ENCODE data around the gene NHERF2. TPM values are rescaled to one million over a fixed set of nuclear protein-coding genes. Genes with fewer than 3 reads are reported as not detected.

NHERF2 gene
- total and polyA plus RNA-seq, 5 donors from 2014 or later = 0.09 to 1.5 (median 0.27) TPM

GRCh38 chr16:1987198-1987597 is 39.5 kb upstream of the NHERF2 start:
- no peaks in the 10 kb centered on the region for H3K36me3 Mint-ChIP-seq
- Histone ChIP-seq H3K4me3 (ENCODE audit: low read depth, low read length) (no peak overlapping the region), H3K36me3 (ENCODE audit: control insufficient read depth, insufficient read depth, low read length) (no peaks in the 10 kb centered on the region), H3K27me3 (ENCODE audit: control insufficient read depth, insufficient read depth, low read length) (peaks cover 8% of the 10 kb centered on the region), H3K9me3 (ENCODE audit: control insufficient read depth in 2 of 2, low read length in 2 of 2) (no peaks in the 10 kb centered on the region), H3K4me1 (ENCODE audit: control insufficient read depth, insufficient read depth, low read length, poor library complexity, severe bottlenecking) (peaks cover 39% of the 10 kb centered on the region), H3K27ac (ENCODE audit: insufficient read depth, low read length, poor library complexity, severe bottlenecking) (no peak overlapping the region)
- peak overlapping the region in 2 of 4 donors; percentile 36 to 88 for H3K4me3 Mint-ChIP-seq
- DNase-seq = no peak
- peaks cover 27% of the 10 kb centered on the region for H3K27me3 Mint-ChIP-seq
- H3K9me3 Mint-ChIP-seq = peaks cover 0 to 2% (median 0%) of the 10 kb centered on the region in 7 donors
- ATAC-seq (ENCODE audit: low read depth in 2 of 2) = no peak
- H3K27ac Mint-ChIP-seq = no peak overlapping the region
- H3K4me1 Mint-ChIP-seq = peaks cover 0 to 41% (median 18%) of the 10 kb centered on the region in 4 donors

GRCh38 chr16:1989209-1990100 is 37.2 kb upstream of the NHERF2 start, which contains the start of gene SYNGR3:
Gene SYNGR3, plus strand, starts transcription at chr16:1989970. Its CDS starts 133 bp downstream, at chr16:1990103.
- Mint-ChIP-seq H3K4me1 (peaks cover 0 to 34% (median 14%) of the 10 kb centered on the region in 4 donors), H3K27me3 (peaks cover 22% of the 10 kb centered on the region), H3K36me3 (no peaks in the 10 kb centered on the region), H3K9me3 (peaks cover 0 to 2% (median 0%) of the 10 kb centered on the region in 7 donors), H3K27ac (peak within 1 kb of the TSS in 1 of 3 donors; percentile 14), H3K4me3 (peak within 1 kb of the TSS; percentile 80 to 90 (median 85))
- ATAC-seq (ENCODE audit: low read depth in 2 of 2) = no peak
- Histone ChIP-seq H3K27me3 (ENCODE audit: control insufficient read depth, insufficient read depth, low read length) (peaks cover 6% of the 10 kb centered on the region), H3K27ac (ENCODE audit: insufficient read depth, low read length, poor library complexity, severe bottlenecking) (no peak within 1 kb of the TSS), H3K4me3 (ENCODE audit: low read depth, low read length) (peak within 1 kb of the TSS; percentile 48), H3K9me3 (ENCODE audit: control insufficient read depth in 2 of 2, low read length in 2 of 2) (no peaks in the 10 kb centered on the region), H3K36me3 (ENCODE audit: control insufficient read depth, insufficient read depth, low read length) (no peaks in the 10 kb centered on the region), H3K4me1 (ENCODE audit: control insufficient read depth, insufficient read depth, low read length, poor library complexity, severe bottlenecking) (peaks cover 30% of the 10 kb centered on the region)
- DNase-seq = no peak

DNA sequence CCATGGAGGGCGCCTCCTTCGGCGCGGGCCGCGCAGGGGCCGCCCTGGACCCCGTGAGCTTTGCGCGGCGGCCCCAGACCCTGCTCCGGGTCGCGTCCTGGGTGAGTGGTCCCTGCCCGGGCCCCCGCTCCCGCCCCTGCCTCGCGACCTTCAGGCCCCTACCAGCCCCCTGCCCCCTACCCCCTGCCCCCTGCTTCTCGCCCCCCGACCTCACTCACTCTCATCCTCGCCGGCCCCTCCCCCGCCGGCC is 36.7 kb upstream of the NHERF2 start:
- Histone ChIP-seq H3K9me3 (ENCODE audit: control insufficient read depth in 2 of 2, low read length in 2 of 2) (no peaks in the 10 kb centered on the region), H3K27ac (ENCODE audit: insufficient read depth, low read length, poor library complexity, severe bottlenecking) (no peak overlapping the region), H3K27me3 (ENCODE audit: control insufficient read depth, insufficient read depth, low read length) (peaks cover 6% of the 10 kb centered on the region), H3K4me3 (ENCODE audit: low read depth, low read length) (no peak overlapping the region), H3K4me1 (ENCODE audit: control insufficient read depth, insufficient read depth, low read length, poor library complexity, severe bottlenecking) (peaks cover 24% of the 10 kb centered on the region), H3K36me3 (ENCODE audit: control insufficient read depth, insufficient read depth, low read length) (no peaks in the 10 kb centered on the region)
- Mint-ChIP-seq H3K4me1 (peaks cover 0 to 29% (median 13%) of the 10 kb centered on the region in 4 donors), H3K27me3 (peaks cover 22% of the 10 kb centered on the region), H3K9me3 (peaks cover 0 to 2% (median 0%) of the 10 kb centered on the region in 7 donors), H3K4me3 (no peak overlapping the region), H3K27ac (no peak overlapping the region), H3K36me3 (no peaks in the 10 kb centered on the region)
- DNase-seq (no peak), ATAC-seq (ENCODE audit: low read depth in 2 of 2) (no peak)

GRCh38 chr16:1990351-1991134 is 36.2 kb upstream of the NHERF2 start:
- Mint-ChIP-seq H3K9me3 (peaks cover 0 to 2% (median 0%) of the 10 kb centered on the region in 7 donors), H3K4me1 (peaks cover 0 to 29% (median 13%) of the 10 kb centered on the region in 4 donors), H3K4me3 (peak overlapping the region; percentile 80 to 91 (median 83)), H3K36me3 (no peaks in the 10 kb centered on the region), H3K27me3 (peaks cover 22% of the 10 kb centered on the region), H3K27ac (peak overlapping the region in 2 of 3 donors; percentile 14 to 90)
- Histone ChIP-seq H3K27ac (ENCODE audit: insufficient read depth, low read length, poor library complexity, severe bottlenecking) (no peak overlapping the region), H3K4me1 (ENCODE audit: control insufficient read depth, insufficient read depth, low read length, poor library complexity, severe bottlenecking) (peaks cover 20% of the 10 kb centered on the region), H3K9me3 (ENCODE audit: control insufficient read depth in 2 of 2, low read length in 2 of 2) (no peaks in the 10 kb centered on the region), H3K36me3 (ENCODE audit: control insufficient read depth, insufficient read depth, low read length) (no peaks in the 10 kb centered on the region), H3K4me3 (ENCODE audit: low read depth, low read length) (peak overlapping the region; percentile 48), H3K27me3 (ENCODE audit: control insufficient read depth, insufficient read depth, low read length) (peaks cover 6% of the 10 kb centered on the region)
- ATAC-seq (ENCODE audit: low read depth in 2 of 2) = no peak
- peak in 1 of 3 donors; percentile 39 for DNase-seq

- H3K4me3 ChIP-seq (ENCODE audit: low read depth, low read length) = peak overlapping the region; percentile 61
- H3K27ac Mint-ChIP-seq = peak overlapping the region; percentile 26 to 90 (median 74)
- DNase-seq (peak; percentile 35 to 56 (median 36)), ATAC-seq (ENCODE audit: low read depth in 2 of 2) (peak in 1 of 2 donors; percentile 17)
- no peaks in the 10 kb centered on the region for H3K36me3 ChIP-seq (ENCODE audit: control insufficient read depth, insufficient read depth, low read length)
- H3K4me3 Mint-ChIP-seq = peak overlapping the region; percentile 80 to 91 (median 83)
- peaks cover 22% of the 10 kb centered on the region for H3K27me3 Mint-ChIP-seq
- H3K27ac ChIP-seq (ENCODE audit: insufficient read depth, low read length, poor library complexity, severe bottlenecking) = peak overlapping the region; percentile 77
- no peaks in the 10 kb centered on the region for H3K9me3 ChIP-seq (ENCODE audit: control insufficient read depth in 2 of 2, low read length in 2 of 2)
- peaks cover 0 to 29% (median 13%) of the 10 kb centered on the region in 4 donors for H3K4me1 Mint-ChIP-seq
- peaks cover 0 to 2% (median 0%) of the 10 kb centered on the region in 7 donors for H3K9me3 Mint-ChIP-seq
- H3K36me3 Mint-ChIP-seq = no peaks in the 10 kb centered on the region
- peaks cover 6% of the 10 kb centered on the region for H3K27me3 ChIP-seq (ENCODE audit: control insufficient read depth, insufficient read depth, low read length)
- H3K4me1 ChIP-seq (ENCODE audit: control insufficient read depth, insufficient read depth, low read length, poor library complexity, severe bottlenecking) = peaks cover 20% of the 10 kb centered on the region
Measured at GRCh38 chr16:1991135-1991551, 35.6 kb upstream of the NHERF2 start.

DNA sequence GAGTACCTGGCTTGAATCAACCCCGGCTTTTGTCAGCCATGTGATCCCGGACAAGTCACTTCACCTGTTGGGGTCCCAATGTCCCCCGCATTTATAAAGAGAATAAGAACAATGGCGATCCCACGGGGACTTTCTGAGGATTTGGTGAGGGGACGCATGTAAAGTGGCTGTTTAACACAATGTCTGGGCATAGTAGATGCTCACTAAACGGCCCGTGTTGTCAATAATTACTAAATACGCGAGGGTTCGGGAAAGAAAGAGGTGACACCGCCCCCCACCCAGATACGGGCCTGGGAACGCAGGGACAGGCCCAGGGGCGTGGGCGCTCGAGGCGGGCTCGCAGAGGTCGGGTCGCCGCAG is 35.1 kb upstream of the NHERF2 start:
- Mint-ChIP-seq H3K27ac (peak overlapping the region; percentile 26 to 90 (median 74)), H3K4me1 (peaks cover 0 to 29% (median 12%) of the 10 kb centered on the region in 4 donors), H3K9me3 (peaks cover 0 to 2% (median 0%) of the 10 kb centered on the region in 7 donors), H3K36me3 (no peaks in the 10 kb centered on the region), H3K4me3 (peak overlapping the region; percentile 80 to 91 (median 83)), H3K27me3 (peaks cover 21% of the 10 kb centered on the region)
- ATAC-seq (ENCODE audit: low read depth in 2 of 2) (no peak), DNase-seq (peak in 1 of 3 donors; percentile 22)
- H3K9me3 ChIP-seq (ENCODE audit: control insufficient read depth in 2 of 2, low read length in 2 of 2) = no peaks in the 10 kb centered on the region
- peaks cover 20% of the 10 kb centered on the region for H3K4me1 ChIP-seq (ENCODE audit: control insufficient read depth, insufficient read depth, low read length, poor library complexity, severe bottlenecking)
- H3K27ac ChIP-seq (ENCODE audit: insufficient read depth, low read length, poor library complexity, severe bottlenecking) = peak overlapping the region; percentile 77
- peak overlapping the region; percentile 61 for H3K4me3 ChIP-seq (ENCODE audit: low read depth, low read length)
- peaks cover 6% of the 10 kb centered on the region for H3K27me3 ChIP-seq (ENCODE audit: control insufficient read depth, insufficient read depth, low read length)
- H3K36me3 ChIP-seq (ENCODE audit: control insufficient read depth, insufficient read depth, low read length) = no peaks in the 10 kb centered on the region

DNA sequence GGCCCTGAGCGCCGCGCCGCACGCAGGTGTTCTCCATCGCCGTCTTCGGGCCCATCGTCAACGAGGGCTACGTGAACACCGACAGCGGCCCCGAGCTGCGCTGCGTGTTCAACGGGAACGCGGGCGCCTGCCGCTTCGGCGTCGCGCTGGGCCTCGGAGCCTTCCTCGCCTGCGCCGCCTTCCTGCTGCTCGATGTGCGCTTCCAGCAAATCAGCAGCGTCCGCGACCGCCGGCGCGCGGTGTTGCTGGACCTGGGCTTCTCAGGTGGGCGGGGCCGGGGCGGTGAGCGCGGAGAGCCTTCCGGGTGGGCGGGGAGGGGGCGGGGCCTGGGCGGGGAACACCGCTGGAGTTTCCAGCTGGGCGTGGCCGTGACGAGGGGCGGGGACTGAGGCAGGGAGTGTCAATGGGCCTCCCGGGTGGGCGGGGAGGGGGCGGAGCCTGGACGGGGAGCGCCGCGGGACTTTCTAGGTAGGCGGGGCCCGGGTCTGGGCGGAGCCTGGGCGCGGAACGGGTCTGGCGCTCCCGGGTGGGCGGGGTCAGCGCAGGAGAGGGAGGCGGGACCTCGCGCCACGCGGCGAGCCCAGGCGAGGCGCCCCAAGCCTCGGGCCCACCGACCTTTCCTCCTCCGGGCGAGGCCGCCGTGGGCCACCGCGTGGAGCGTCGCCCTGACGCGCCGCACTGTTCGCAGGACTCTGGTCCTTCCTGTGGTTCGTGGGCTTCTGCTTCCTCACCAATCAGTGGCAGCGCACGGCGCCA is 34.6 kb upstream of the NHERF2 start:
- Histone ChIP-seq H3K27ac (ENCODE audit: insufficient read depth, low read length, poor library complexity, severe bottlenecking) (peak overlapping the region; percentile 77), H3K4me3 (ENCODE audit: low read depth, low read length) (no peak overlapping the region), H3K9me3 (ENCODE audit: control insufficient read depth in 2 of 2, low read length in 2 of 2) (no peaks in the 10 kb centered on the region), H3K36me3 (ENCODE audit: control insufficient read depth, insufficient read depth, low read length) (no peaks in the 10 kb centered on the region), H3K27me3 (ENCODE audit: control insufficient read depth, insufficient read depth, low read length) (peaks cover 6% of the 10 kb centered on the region), H3K4me1 (ENCODE audit: control insufficient read depth, insufficient read depth, low read length, poor library complexity, severe bottlenecking) (peaks cover 20% of the 10 kb centered on the region)
- peaks cover under 1% of the 10 kb centered on the region for H3K36me3 Mint-ChIP-seq
- ATAC-seq (ENCODE audit: low read depth in 2 of 2) = peak; percentile 80 to 83
- DNase-seq = peak; percentile 90 to 98 (median 92)
- H3K27me3 Mint-ChIP-seq = peaks cover 17% of the 10 kb centered on the region
- H3K4me1 Mint-ChIP-seq = peaks cover 0 to 29% (median 10%) of the 10 kb centered on the region in 4 donors
- H3K4me3 Mint-ChIP-seq = peak overlapping the region; percentile 70 to 91 (median 82)
- H3K9me3 Mint-ChIP-seq = peaks cover 0 to 2% (median 0%) of the 10 kb centered on the region in 7 donors
- peak overlapping the region; percentile 5 to 26 (median 25) for H3K27ac Mint-ChIP-seq

Measured in CD4-positive, CD25-positive, alpha-beta regulatory T cell (primary cell).